ENCODE measurements around the gene TACC3.

Gene TACC3

GRCh38 chr4:1727117-1728031, 6.1 kb downstream of the TACC3 start:
- TF ChIP-seq CTCF (IDR thresholded peaks at IDR 0.05) (no peak), ZFX (IDR thresholded peaks at IDR 0.05; ENCODE audit: borderline replicate concordance) (no peak)
- peak overlapping the region; percentile 20 for H3K27ac ChIP-seq

- H3K27ac ChIP-seq: no peak overlapping the region
- TF ChIP-seq ZFX (IDR thresholded peaks at IDR 0.05; ENCODE audit: borderline replicate concordance) (no peak), CTCF (IDR thresholded peaks at IDR 0.05) (no peak)
Observed at GRCh38 chr4:1728061-1728980, 7.0 kb downstream of the TACC3 start.

DNA sequence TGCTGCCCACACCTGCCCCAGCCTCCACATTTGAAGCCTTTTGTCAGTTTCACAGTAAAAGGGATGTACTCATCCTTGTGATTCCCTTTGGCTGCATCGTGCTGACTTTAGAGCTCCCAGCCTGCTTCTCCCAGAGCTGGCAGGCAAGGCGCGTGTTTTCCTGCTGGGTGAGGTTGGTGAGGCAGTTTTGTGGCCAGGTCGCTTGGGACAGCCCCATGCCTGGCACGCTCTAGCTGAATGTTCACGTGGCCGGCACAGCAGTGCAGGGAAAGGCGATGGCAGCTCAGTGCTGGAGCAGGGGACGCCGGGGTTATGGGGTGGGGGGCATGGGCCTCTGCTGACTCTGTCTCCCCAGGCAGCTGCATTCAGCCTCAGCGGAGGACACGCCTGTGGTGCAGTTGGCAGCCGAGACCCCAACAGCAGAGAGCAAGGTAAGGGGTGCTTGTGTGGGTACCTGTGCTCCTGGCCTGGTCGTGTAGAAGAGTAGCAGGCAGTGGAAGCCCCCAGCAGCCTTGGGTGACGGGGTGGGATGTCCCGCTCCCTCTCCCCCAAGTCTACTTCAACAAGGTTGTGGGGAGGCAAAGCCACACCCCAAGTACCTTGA, 9.3 kb downstream of the TACC3 start:
- H3K27ac ChIP-seq: no peak overlapping the region

GRCh38 chr4:1731180-1731579, 9.9 kb downstream of the TACC3 start:
- no peak overlapping the region for H3K27ac ChIP-seq
- TF ChIP-seq ZFX (IDR thresholded peaks at IDR 0.05; ENCODE audit: borderline replicate concordance) (no peak), CTCF (IDR thresholded peaks at IDR 0.05) (no peak)

More for the DNA sequence above, 9.3 kb downstream of the TACC3 start:
- TF ChIP-seq ZFX (IDR thresholded peaks at IDR 0.05; ENCODE audit: borderline replicate concordance): no peak
- no peak for TF ChIP-seq CTCF (IDR thresholded peaks at IDR 0.05)

DNA sequence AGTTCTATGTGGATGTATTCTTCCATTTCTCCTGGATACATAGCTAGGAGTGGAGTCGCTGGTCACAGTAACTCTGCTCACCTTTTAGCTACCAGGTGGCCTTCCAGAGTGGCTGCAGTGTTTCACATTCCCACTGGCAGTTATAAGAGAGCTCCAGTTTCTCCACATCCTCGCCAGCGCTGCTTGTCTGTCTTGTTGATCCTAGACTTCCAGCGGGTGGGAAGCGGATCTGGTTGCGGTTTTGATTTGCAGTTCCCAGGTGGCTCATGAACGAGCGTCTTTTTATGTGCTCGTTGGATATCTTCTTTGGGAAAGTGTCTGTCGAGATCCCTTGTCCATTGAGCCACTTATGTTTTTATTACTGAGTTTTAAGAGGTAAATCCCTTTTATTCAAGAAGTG, 11.6 kb downstream of the TACC3 start:
- TF ChIP-seq ZFX (IDR thresholded peaks at IDR 0.05; ENCODE audit: borderline replicate concordance) (no peak), CTCF (IDR thresholded peaks at IDR 0.05) (no peak)
- H3K27ac ChIP-seq: no peak overlapping the region

GRCh38 chr4:1735215-1735614, 13.9 kb downstream of the TACC3 start:
- TF ChIP-seq ZFX (IDR thresholded peaks at IDR 0.05; ENCODE audit: borderline replicate concordance) (no peak), CTCF (IDR thresholded peaks at IDR 0.05) (no peak)

More at GRCh38 chr4:1735215-1735614, 13.9 kb downstream of the TACC3 start:
- H3K27ac ChIP-seq: no peak overlapping the region

Data from 22Rv1 (cell line).